Mesendoderm (in vitro differentiated cells): ENCODE results near the gene ACOT4.
"Not testable (repeated sequence)": the region's sequence is repeated elsewhere in the genome, so short reads cannot be mapped to it uniquely, and the experiment has no call there.

Source experiments
- DNase-seq: peaks from one replicate; pipeline ENCODE4 v3.0.0; 2013
- H2AK5ac ChIP-seq: 2 replicates; pipeline ENCODE4 v1.6.1; 2013; ENCODE audit warnings: low read length, inconsistent platforms
- H2BK120ac ChIP-seq: 2 replicates; pipeline ENCODE4 v1.6.1; 2013; ENCODE audit warnings: low read depth, mild to moderate bottlenecking, low read length, moderate library complexity, mixed read lengths
- H2BK15ac ChIP-seq: replicated peaks from 2 replicates; pipeline ENCODE4 v1.6.1; 2013; ENCODE audit warnings: low read depth, mild to moderate bottlenecking, moderate library complexity
- H2BK5ac ChIP-seq: 2 replicates; pipeline ENCODE4 v1.6.1; 2013; ENCODE audit warnings: low read length, inconsistent platforms
- H3K18ac ChIP-seq: 2 replicates; pipeline ENCODE4 v1.6.1; 2013; ENCODE audit warnings: mild to moderate bottlenecking, low read length, mixed read lengths
- H3K23ac ChIP-seq: one replicate; pipeline ENCODE4 v1.6.1; 2013; ENCODE audit warnings: low read length
- H3K27ac ChIP-seq: 2 replicates; pipeline ENCODE4 v1.5.1; 2013; ENCODE audit warnings: low read depth, mild to moderate bottlenecking, inconsistent platforms, low read length, moderate library complexity
- H3K27me3 ChIP-seq: 2 replicates; pipeline ENCODE4 v1.6.1; 2013; ENCODE audit warnings: low read length, control low read depth, mild to moderate bottlenecking, inconsistent platforms; ENCODE audit not compliant: insufficient read depth, poor library complexity
- H3K36me3 ChIP-seq: 2 replicates; pipeline ENCODE4 v1.6.1; 2013; ENCODE audit warnings: low read length, inconsistent platforms; ENCODE audit not compliant: control insufficient read depth, insufficient read depth
- H3K4ac ChIP-seq: one replicate; pipeline ENCODE4 v1.6.1; 2013; ENCODE audit warnings: low read depth, mild to moderate bottlenecking, low read length, moderate library complexity
- H3K4me1 ChIP-seq: 2 replicates; pipeline ENCODE4 v1.6.1; 2013; ENCODE audit warnings: low read depth, low read length, inconsistent platforms; ENCODE audit not compliant: control insufficient read depth
- H3K4me2 ChIP-seq: 2 replicates; pipeline ENCODE4 v1.6.1; 2013; ENCODE audit warnings: low read length
- H3K4me3 ChIP-seq: 2 replicates; pipeline ENCODE4 v1.5.1; 2013; ENCODE audit warnings: mild to moderate bottlenecking, low read length
- H3K56ac ChIP-seq: one replicate; pipeline ENCODE4 v1.6.1; 2013; ENCODE audit warnings: low read length
- H3K79me1 ChIP-seq: 2 replicates; pipeline ENCODE4 v1.6.1; 2013; ENCODE audit warnings: low read length, inconsistent platforms
- H3K79me2 ChIP-seq: 2 replicates; pipeline ENCODE4 v1.6.1; 2013; ENCODE audit warnings: mild to moderate bottlenecking, low read length; ENCODE audit not compliant: control insufficient read depth, insufficient read depth
- H3K9ac ChIP-seq: 2 replicates; pipeline ENCODE4 v1.6.1; 2013; ENCODE audit warnings: low read length, inconsistent platforms
- H4K5ac ChIP-seq: one replicate; pipeline ENCODE4 v1.6.1; 2013; ENCODE audit warnings: low read length
- H4K8ac ChIP-seq: one replicate; pipeline ENCODE4 v1.6.1; 2013; ENCODE audit warnings: low read depth, mild to moderate bottlenecking, control low read depth, low read length, moderate library complexity
- WGBS: extraction: QIAGEN DNeasy Blood & Tissue Kit; methylation state at CpG from one replicate; pipeline ENCODE4 v1.1.7; 2013; ENCODE audit warnings: low lambda C conversion rate, missing lambda C conversion rate; ENCODE audit not compliant: insufficient coverage; ENCODE audit errors: extremely low coverage; 5-methylcytosine and 5-hydroxymethylcytosine counted together

The ACOT4 gene

DNA sequence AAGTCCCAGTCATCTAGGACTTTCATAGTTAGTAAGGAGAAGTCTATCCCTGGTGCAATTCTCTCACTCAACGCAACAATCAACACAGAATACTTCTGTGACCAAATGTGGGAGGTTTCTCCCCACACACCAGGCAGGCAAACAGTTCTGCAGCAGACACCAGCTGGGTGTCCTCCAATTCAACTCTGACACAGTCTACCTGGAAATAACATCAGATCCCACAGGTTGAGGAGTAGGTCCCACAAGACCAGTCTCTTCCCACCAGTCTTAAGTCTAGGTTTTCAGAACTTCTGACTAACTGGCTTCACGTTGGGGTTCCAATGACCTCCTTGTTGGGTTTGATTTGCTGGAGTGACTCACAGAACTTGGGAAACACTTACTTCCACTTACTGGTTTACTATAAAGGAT is 35.5 kb downstream of the ACOT4 start:
- no peak overlapping the region for H2BK120ac ChIP-seq
- no peaks in the 10 kb centered on the region for H3K36me3 ChIP-seq
- H3K18ac ChIP-seq = no peak overlapping the region
- no peak overlapping the region for H2BK15ac ChIP-seq
- no peak overlapping the region for H3K23ac ChIP-seq
- H3K79me2 ChIP-seq = no peaks in the 10 kb centered on the region
- no peaks in the 10 kb centered on the region for H3K4me1 ChIP-seq
- H3K27ac ChIP-seq = no peak overlapping the region
- H2BK5ac ChIP-seq = no peak overlapping the region
- H3K4me3 ChIP-seq = no peak overlapping the region
- no peak overlapping the region for H2AK5ac ChIP-seq
- H3K27me3 ChIP-seq = no peaks in the 10 kb centered on the region
- no peak overlapping the region for H3K56ac ChIP-seq
- no peaks in the 10 kb centered on the region for H3K79me1 ChIP-seq
- WGBS = no CpG with 5 or more reads among the region's 2 CpGs
- no peak overlapping the region for H4K5ac ChIP-seq
- H3K9ac ChIP-seq = no peak overlapping the region
- no peak overlapping the region for H4K8ac ChIP-seq
- no peak for DNase-seq
- H3K4ac ChIP-seq = no peak overlapping the region
- no peak overlapping the region for H3K4me2 ChIP-seq

GRCh38 chr14:73630009-73630780 is 38.5 kb downstream of the ACOT4 start:
- no peaks in the 10 kb centered on the region for H3K36me3 ChIP-seq
- no peak overlapping the region for H2BK120ac ChIP-seq

GRCh38 chr14:73633116-73634010 is 41.7 kb downstream of the ACOT4 start:
- H3K56ac ChIP-seq = peak overlapping the region; percentile 89
- no CpG with 5 or more reads among the region's 44 CpGs for WGBS
- no peak overlapping the region for H4K8ac ChIP-seq
- peak overlapping the region; percentile 5 for H3K18ac ChIP-seq
- H3K36me3 ChIP-seq = no peaks in the 10 kb centered on the region
- peak overlapping the region; percentile 45 for H3K23ac ChIP-seq
- H2BK15ac ChIP-seq = no peak overlapping the region
- H3K27me3 ChIP-seq = no peaks in the 10 kb centered on the region
- H3K79me2 ChIP-seq = no peaks in the 10 kb centered on the region
- H3K4me1 ChIP-seq = peaks cover 2% of the 10 kb centered on the region
- H3K4ac ChIP-seq = peak overlapping the region; percentile 59
- H3K27ac ChIP-seq = peak overlapping the region; percentile 30
- H3K4me2 ChIP-seq = peak overlapping the region; percentile 87
- H3K79me1 ChIP-seq = no peaks in the 10 kb centered on the region
- H2BK120ac ChIP-seq = peak overlapping the region; percentile 52
- H2AK5ac ChIP-seq = no peak overlapping the region
- H3K4me3 ChIP-seq = peak overlapping the region; percentile 26
- H3K9ac ChIP-seq = peak overlapping the region; percentile 67
- no peak overlapping the region for H2BK5ac ChIP-seq
- no peak overlapping the region for H4K5ac ChIP-seq
- DNase-seq = peak; percentile 82

More at GRCh38 chr14:73630009-73630780, 38.5 kb downstream of the ACOT4 start:
- Histone ChIP-seq H3K79me2 (no peaks in the 10 kb centered on the region), H3K56ac (no peak overlapping the region), H3K9ac (no peak overlapping the region), H3K18ac (no peak overlapping the region), H3K4me3 (no peak overlapping the region), H2BK15ac (no peak overlapping the region), H2AK5ac (no peak overlapping the region), H3K4me1 (peaks cover 2% of the 10 kb centered on the region), H3K27ac (no peak overlapping the region), H3K27me3 (no peaks in the 10 kb centered on the region), H2BK5ac (no peak overlapping the region), H4K8ac (no peak overlapping the region), H3K4ac (no peak overlapping the region), H3K79me1 (no peaks in the 10 kb centered on the region), H4K5ac (no peak overlapping the region), H3K4me2 (no peak overlapping the region), H3K23ac (no peak overlapping the region)
- WGBS = no CpG with 5 or more reads among the region's 10 CpGs
- DNase-seq = no peak

DNA sequence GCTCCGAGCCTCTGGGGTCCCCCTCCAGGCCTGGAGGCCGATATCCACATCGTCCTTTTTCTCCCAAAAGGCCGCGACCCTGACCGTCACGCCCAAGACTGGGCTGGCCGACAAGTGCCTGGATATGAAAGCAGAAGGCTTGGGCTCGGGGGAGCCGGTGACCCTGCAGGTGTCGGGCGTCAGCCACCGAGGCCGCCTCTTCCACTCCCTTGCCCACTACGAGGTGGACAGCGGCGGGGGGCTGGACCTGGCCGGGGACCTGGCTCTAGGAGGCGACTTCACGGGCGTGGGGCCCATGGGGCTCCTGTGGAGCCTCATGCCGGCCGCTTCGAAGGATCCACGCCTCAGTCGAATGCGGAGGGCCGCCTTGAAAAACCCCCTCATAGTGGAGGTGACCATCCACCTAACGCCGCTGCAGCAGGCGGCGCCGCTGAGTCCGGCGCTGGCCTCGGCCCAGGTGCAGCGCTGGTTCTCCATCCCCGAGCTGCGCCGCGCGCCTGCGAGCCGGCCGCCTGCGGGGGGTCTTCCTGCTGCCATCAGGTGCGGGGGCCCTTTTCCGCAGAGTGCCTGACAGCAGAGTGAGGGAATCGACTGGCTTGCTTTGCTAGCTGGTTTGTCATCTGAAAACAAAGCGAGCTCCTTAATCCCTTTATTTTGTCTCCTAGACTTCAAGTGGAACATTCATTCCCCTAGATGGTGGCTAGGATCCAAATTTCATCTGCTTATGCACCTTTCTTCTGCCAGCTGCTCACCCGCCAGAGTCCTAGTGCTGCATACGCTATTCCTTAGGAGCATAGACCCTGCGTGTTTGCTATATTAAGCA is 42.5 kb downstream of the ACOT4 start:
- H3K56ac ChIP-seq = peak overlapping the region; percentile 89
- H3K4me3 ChIP-seq = peak overlapping the region; percentile 26
- no peak overlapping the region for H4K8ac ChIP-seq
- H2AK5ac ChIP-seq = no peak overlapping the region
- H3K27me3 ChIP-seq = no peaks in the 10 kb centered on the region
- H3K23ac ChIP-seq = peak overlapping the region; percentile 45
- H2BK120ac ChIP-seq = peak overlapping the region; percentile 52
- H3K36me3 ChIP-seq = no peaks in the 10 kb centered on the region
- H2BK15ac ChIP-seq = no peak overlapping the region
- peaks cover 2% of the 10 kb centered on the region for H3K4me1 ChIP-seq
- H3K9ac ChIP-seq = peak overlapping the region; percentile 67
- H3K79me2 ChIP-seq = no peaks in the 10 kb centered on the region
- peak overlapping the region; percentile 17 for H3K4ac ChIP-seq
- H3K4me2 ChIP-seq = peak overlapping the region; percentile 87
- DNase-seq = peak; percentile 84
- WGBS = no CpG with 5 or more reads among the region's 53 CpGs
- H2BK5ac ChIP-seq = no peak overlapping the region
- no peaks in the 10 kb centered on the region for H3K79me1 ChIP-seq
- H4K5ac ChIP-seq = no peak overlapping the region
- H3K27ac ChIP-seq = peak overlapping the region; percentile 30
- peak overlapping the region; percentile 5 for H3K18ac ChIP-seq

- not testable (repeated sequence) for H2BK15ac ChIP-seq, H3K27ac ChIP-seq, H3K27me3 ChIP-seq, H3K4me1 ChIP-seq, H4K5ac ChIP-seq, H3K79me1 ChIP-seq, H3K23ac ChIP-seq, H3K36me3 ChIP-seq, H3K4me3 ChIP-seq, DNase-seq, H2AK5ac ChIP-seq, H3K9ac ChIP-seq, H3K79me2 ChIP-seq, H3K4ac ChIP-seq, H4K8ac ChIP-seq, H2BK5ac ChIP-seq, H2BK120ac ChIP-seq, H3K4me2 ChIP-seq, H3K18ac ChIP-seq, H3K56ac ChIP-seq
- WGBS = no CpG with 5 or more reads among the region's 10 CpGs
Measured at GRCh38 chr14:73636355-73636754, 44.7 kb downstream of the ACOT4 start.
